K562 (cell line): ENCODE measurements around the gene POLR3H. TPM values are rescaled to one million over a fixed set of nuclear protein-coding genes. Genes with fewer than 3 reads are reported as not detected.

ENCODE experiments used
- EZH2 ChIP-seq: IDR thresholded peaks from 2 replicates; pipeline ENCODE4 v1.6.1; 2012; ENCODE audit warnings: low read depth, mild to moderate bottlenecking, inconsistent platforms, low read length, borderline replicate concordance
- HDGF ChIP-seq: fragments of 450-650 bp; IDR thresholded peaks from 2 replicates; pipeline ENCODE4 v1.6.1; 2016
- PTRF ChIP-seq: fragments of 450-650 bp; IDR thresholded peaks from 2 replicates; pipeline ENCODE4 v1.6.1; 2016; ENCODE audit warnings: mild to moderate bottlenecking, missing genetic modification characterization, missing compliant biosample characterization
- STAT5A ChIP-seq: IDR thresholded peaks from 2 replicates; pipeline ENCODE4 v1.6.1; 2012; ENCODE audit warnings: low read length, inconsistent platforms, borderline replicate concordance
- ZC3H4 ChIP-seq: sonication (generic); formaldehyde crosslinking; IDR thresholded peaks from 2 replicates; pipeline ENCODE4 v1.9.0; 2021; ENCODE audit warnings: missing genetic modification reagents, borderline replicate concordance
- ZNF165 ChIP-seq: fragments of 250-450 bp; sonication (Bioruptor Pico); IDR thresholded peaks from 2 replicates; pipeline ENCODE4 v1.4.0; 2020; ENCODE audit warnings: borderline replicate concordance
- ZNF589 ChIP-seq: fragments of 200-800 bp; sonication (Bioruptor generic); IDR thresholded peaks from 2 replicates; pipeline ENCODE4 v1.6.1; 2016; ENCODE audit warnings: low read depth, missing genetic modification characterization, missing compliant biosample characterization
- polyA plus RNA-seq, 8 experiments: library from polyadenylated mRNA; depleted of rRNA in 4 of 8; stranded (reverse) in 5 of 8; unstranded in 3 of 8; fragments of >200 nt; fragmentation: Nextera tagmentation in 2 of 8; fragmentation: Illumina TruSeq in 1 of 8; extraction: Ambion mirVana in 2 of 8; extraction: Trizol in 1 of 8; gene quantifications; 2 replicates each; pipeline versions ENCODE4 v1.2.1 to v1.2.3, GENCODE V29; 2011 to 2014; ENCODE audit warnings: inconsistent platforms in 1 of 8, missing spikeins in 1 of 8
- total RNA-seq, 7 experiments: library from RNA; depleted of rRNA in 6 of 7; stranded (reverse); fragments of >200 nt in 6 of 7; fragmentation: Illumina TruSeq in 2 of 7; extraction: Trizol in 2 of 7; gene quantifications; 2 replicates each; pipeline versions ENCODE4 v1.2.1 to v1.2.3, GENCODE V29; 2011 to 2021; ENCODE audit warnings: low replicate concordance in 1 of 7
- TF ChIP-seq, protein P1 (sequence below): fragments of 250-450 bp; sonication (Bioruptor Pico); IDR thresholded peaks from 2 replicates; pipeline ENCODE4 v1.4.0; 2020
- TF ChIP-seq, protein P2 (sequence below): fragments of 450-650 bp; IDR thresholded peaks from 2 replicates; pipeline ENCODE4 v1.6.1; 2014; ENCODE audit warnings: low read depth, mild to moderate bottlenecking, moderate library complexity, borderline replicate concordance
- TF ChIP-seq, protein P3 (sequence below), 2 experiments: fragments of 450-650 bp in 1 of 2; sonication (generic) in 1 of 2; formaldehyde crosslinking in 1 of 2; IDR thresholded peaks; 2 replicates each; pipeline versions ENCODE4 v1.7.1 to v1.9.0; 2016 to 2022; ENCODE audit warnings: inconsistent platforms in 1 of 2, mild to moderate bottlenecking in 1 of 2, missing genetic modification reagents in 1 of 2

POLR3H gene
- total and polyA plus RNA-seq, 9 of the 15 experiments (the other 6 are each of a cell fraction or from before 2014, with no cell fraction given): 5.3 to 48.4 (median 22.2) TPM

DNA sequence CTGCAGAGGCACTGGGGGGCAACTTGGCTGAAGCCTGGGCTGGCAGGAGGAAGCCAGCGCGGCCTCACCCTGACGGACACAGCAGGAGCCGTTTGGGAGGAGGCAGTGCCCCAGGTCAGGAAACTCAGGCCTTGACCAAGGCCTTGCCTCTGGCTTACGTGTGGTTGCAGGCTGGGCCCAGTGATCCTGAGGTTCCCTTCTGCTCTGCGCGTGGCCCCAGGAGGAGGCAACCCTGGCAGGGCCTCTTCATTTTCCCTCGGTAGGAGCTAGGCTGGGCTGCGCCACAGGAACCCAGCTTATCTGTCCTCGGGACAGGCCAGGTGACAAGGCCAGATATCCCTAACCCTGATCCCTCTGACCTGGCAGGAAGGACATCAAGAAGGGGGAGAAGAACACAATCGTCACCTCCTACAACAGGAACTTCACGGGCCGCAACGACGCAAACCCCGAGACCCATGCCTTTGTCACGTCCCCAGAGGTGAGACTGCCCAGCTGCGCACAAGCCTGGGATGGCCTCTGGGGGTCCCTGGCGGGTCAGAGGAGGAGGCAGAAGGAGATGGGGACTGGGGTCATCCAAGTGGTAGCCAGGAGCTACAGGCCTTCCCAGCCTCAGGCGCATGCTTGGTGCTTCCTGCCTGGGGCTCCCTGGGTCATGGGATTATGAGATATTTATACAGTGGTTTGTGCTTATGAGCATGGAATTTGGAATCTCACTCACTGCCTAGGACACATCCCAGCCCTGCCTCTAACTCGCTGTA lies 20.6 kb downstream of the POLR3H start (continued):
- TF ChIP-seq, protein P1, sequence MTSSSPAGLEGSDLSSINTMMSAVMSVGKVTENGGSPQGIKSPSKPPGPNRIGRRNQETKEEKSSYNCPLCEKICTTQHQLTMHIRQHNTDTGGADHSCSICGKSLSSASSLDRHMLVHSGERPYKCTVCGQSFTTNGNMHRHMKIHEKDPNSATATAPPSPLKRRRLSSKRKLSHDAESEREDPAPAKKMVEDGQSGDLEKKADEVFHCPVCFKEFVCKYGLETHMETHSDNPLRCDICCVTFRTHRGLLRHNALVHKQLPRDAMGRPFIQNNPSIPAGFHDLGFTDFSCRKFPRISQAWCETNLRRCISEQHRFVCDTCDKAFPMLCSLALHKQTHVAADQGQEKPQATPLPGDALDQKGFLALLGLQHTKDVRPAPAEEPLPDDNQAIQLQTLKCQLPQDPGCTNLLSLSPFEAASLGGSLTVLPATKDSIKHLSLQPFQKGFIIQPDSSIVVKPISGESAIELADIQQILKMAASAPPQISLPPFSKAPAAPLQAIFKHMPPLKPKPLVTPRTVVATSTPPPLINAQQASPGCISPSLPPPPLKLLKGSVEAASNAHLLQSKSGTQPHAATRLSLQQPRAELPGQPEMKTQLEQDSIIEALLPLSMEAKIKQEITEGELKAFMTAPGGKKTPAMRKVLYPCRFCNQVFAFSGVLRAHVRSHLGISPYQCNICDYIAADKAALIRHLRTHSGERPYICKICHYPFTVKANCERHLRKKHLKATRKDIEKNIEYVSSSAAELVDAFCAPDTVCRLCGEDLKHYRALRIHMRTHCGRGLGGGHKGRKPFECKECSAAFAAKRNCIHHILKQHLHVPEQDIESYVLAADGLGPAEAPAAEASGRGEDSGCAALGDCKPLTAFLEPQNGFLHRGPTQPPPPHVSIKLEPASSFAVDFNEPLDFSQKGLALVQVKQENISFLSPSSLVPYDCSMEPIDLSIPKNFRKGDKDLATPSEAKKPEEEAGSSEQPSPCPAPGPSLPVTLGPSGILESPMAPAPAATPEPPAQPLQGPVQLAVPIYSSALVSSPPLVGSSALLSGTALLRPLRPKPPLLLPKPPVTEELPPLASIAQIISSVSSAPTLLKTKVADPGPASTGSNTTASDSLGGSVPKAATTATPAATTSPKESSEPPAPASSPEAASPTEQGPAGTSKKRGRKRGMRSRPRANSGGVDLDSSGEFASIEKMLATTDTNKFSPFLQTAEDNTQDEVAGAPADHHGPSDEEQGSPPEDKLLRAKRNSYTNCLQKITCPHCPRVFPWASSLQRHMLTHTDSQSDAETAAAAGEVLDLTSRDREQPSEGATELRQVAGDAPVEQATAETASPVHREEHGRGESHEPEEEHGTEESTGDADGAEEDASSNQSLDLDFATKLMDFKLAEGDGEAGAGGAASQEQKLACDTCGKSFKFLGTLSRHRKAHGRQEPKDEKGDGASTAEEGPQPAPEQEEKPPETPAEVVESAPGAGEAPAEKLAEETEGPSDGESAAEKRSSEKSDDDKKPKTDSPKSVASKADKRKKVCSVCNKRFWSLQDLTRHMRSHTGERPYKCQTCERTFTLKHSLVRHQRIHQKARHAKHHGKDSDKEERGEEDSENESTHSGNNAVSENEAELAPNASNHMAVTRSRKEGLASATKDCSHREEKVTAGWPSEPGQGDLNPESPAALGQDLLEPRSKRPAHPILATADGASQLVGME: no peak
- peak; percentile 72; the same call in 1 of the 2 replicates for TF ChIP-seq ZNF589 (CRISPR knock-in tag)
- no peak for TF ChIP-seq ZC3H4 (CRISPR knock-in tag)
- TF ChIP-seq STAT5A: peak; percentile 31; the same call in 1 of the 2 replicates
- TF ChIP-seq, protein P2, sequence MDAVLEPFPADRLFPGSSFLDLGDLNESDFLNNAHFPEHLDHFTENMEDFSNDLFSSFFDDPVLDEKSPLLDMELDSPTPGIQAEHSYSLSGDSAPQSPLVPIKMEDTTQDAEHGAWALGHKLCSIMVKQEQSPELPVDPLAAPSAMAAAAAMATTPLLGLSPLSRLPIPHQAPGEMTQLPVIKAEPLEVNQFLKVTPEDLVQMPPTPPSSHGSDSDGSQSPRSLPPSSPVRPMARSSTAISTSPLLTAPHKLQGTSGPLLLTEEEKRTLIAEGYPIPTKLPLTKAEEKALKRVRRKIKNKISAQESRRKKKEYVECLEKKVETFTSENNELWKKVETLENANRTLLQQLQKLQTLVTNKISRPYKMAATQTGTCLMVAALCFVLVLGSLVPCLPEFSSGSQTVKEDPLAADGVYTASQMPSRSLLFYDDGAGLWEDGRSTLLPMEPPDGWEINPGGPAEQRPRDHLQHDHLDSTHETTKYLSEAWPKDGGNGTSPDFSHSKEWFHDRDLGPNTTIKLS: peak; percentile 31; the same call in 1 of the 2 replicates
- TF ChIP-seq ZNF165 (CRISPR knock-in tag): no peak
- no peak for TF ChIP-seq HDGF
- TF ChIP-seq EZH2: no peak
- no peak for TF ChIP-seq PTRF
- TF ChIP-seq, protein P3, sequence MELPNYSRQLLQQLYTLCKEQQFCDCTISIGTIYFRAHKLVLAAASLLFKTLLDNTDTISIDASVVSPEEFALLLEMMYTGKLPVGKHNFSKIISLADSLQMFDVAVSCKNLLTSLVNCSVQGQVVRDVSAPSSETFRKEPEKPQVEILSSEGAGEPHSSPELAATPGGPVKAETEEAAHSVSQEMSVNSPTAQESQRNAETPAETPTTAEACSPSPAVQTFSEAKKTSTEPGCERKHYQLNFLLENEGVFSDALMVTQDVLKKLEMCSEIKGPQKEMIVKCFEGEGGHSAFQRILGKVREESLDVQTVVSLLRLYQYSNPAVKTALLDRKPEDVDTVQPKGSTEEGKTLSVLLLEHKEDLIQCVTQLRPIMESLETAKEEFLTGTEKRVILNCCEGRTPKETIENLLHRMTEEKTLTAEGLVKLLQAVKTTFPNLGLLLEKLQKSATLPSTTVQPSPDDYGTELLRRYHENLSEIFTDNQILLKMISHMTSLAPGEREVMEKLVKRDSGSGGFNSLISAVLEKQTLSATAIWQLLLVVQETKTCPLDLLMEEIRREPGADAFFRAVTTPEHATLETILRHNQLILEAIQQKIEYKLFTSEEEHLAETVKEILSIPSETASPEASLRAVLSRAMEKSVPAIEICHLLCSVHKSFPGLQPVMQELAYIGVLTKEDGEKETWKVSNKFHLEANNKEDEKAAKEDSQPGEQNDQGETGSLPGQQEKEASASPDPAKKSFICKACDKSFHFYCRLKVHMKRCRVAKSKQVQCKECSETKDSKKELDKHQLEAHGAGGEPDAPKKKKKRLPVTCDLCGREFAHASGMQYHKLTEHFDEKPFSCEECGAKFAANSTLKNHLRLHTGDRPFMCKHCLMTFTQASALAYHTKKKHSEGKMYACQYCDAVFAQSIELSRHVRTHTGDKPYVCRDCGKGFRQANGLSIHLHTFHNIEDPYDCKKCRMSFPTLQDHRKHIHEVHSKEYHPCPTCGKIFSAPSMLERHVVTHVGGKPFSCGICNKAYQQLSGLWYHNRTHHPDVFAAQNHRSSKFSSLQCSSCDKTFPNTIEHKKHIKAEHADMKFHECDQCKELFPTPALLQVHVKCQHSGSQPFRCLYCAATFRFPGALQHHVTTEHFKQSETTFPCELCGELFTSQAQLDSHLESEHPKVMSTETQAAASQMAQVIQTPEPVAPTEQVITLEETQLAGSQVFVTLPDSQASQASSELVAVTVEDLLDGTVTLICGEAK (IDR thresholded peaks at IDR 0.05): peak; percentile 38
- TF ChIP-seq, protein P3 (CRISPR knock-in tag; IDR thresholded peaks at IDR 0.05): no peak
